ACC112 (cell line): Measurements from ENCODE around the gene AKAP8.
A peak's percentile ranks its signal among the peaks of the same experiment; 100 is the strongest.
"Not testable (repeated sequence)": the region's sequence is repeated elsewhere in the genome, so short reads cannot be mapped to it uniquely, and the experiment has no call there.

Source experiments
- H2AFZ ChIP-seq: fragments of 200-600 bp; sonication (generic); one replicate; pipeline ENCODE4 v1.6.0; 2017; ENCODE audit warnings: antibody characterized with exemption, low read length; ENCODE audit not compliant: unreplicated experiment
- H3K27ac ChIP-seq: fragments of 200-600 bp; sonication (generic); 2 replicates; pipeline ENCODE4 v1.5.1; 2014; ENCODE audit warnings: low read depth, mild to moderate bottlenecking, antibody characterized with exemption, low read length, moderate library complexity
- H3K27me3 ChIP-seq: fragments of 200-600 bp; sonication (generic); 2 replicates; pipeline ENCODE4 v1.6.1; 2014; ENCODE audit warnings: mild to moderate bottlenecking, antibody characterized with exemption, low read length, moderate library complexity, mixed read lengths; ENCODE audit not compliant: insufficient read depth
- H3K36me3 ChIP-seq: fragments of 200-600 bp; sonication (generic); 2 replicates; pipeline ENCODE4 v1.6.1; 2016; ENCODE audit warnings: mild to moderate bottlenecking, antibody characterized with exemption, low read length, moderate library complexity, mixed read lengths; ENCODE audit not compliant: insufficient read depth
- H3K4me1 ChIP-seq: fragments of 200-600 bp; sonication (generic); one replicate; pipeline ENCODE4 v1.6.1; 2016; ENCODE audit warnings: low read length, mixed read lengths; ENCODE audit not compliant: insufficient read depth, unreplicated experiment, control insufficient read depth
- H3K4me3 ChIP-seq: fragments of 200-600 bp; sonication (generic); 2 replicates; pipeline ENCODE4 v1.5.1; 2014; ENCODE audit warnings: mild to moderate bottlenecking, low read depth, low read length
- H3K79me2 ChIP-seq: fragments of 200-600 bp; sonication (generic); one replicate; pipeline ENCODE4 v1.6.0; 2016; ENCODE audit warnings: low read length; ENCODE audit not compliant: control insufficient read depth, unreplicated experiment, insufficient read depth

AKAP8 gene

GRCh38 chr19:15335992-15336391 is 43.6 kb downstream of the AKAP8 start:
- H3K36me3 ChIP-seq, H2AFZ ChIP-seq, H3K27ac ChIP-seq, H3K27me3 ChIP-seq, H3K4me3 ChIP-seq: not testable (repeated sequence)
- peaks cover 13% of the 10 kb centered on the region for H3K4me1 ChIP-seq
- peaks cover 54% of the 10 kb centered on the region for H3K79me2 ChIP-seq

- Histone ChIP-seq H3K4me1 (peaks cover 29% of the 10 kb centered on the region), H3K27me3 (no peaks in the 10 kb centered on the region), H3K4me3 (peak within 1 kb of the TSS; percentile 99), H2AFZ (no peak within 1 kb of the TSS), H3K27ac (peak within 1 kb of the TSS; percentile 91), H3K36me3 (no peaks in the 10 kb centered on the region), H3K79me2 (peaks cover 73% of the 10 kb centered on the region)
Measured at GRCh38 chr19:15332311-15332996, 47.1 kb downstream of the AKAP8 start, which contains the start of gene BRD4. Gene BRD4 (minus strand): TSS chr19:15332539. CDS start chr19:15273099, 59,440 bp downstream.

GRCh38 chr19:15331419-15332310 is 47.9 kb downstream of the AKAP8 start:
- no peaks in the 10 kb centered on the region for H3K27me3 ChIP-seq
- peak overlapping the region; percentile 76 for H3K4me3 ChIP-seq
- no peaks in the 10 kb centered on the region for H3K36me3 ChIP-seq
- no peak overlapping the region for H2AFZ ChIP-seq
- peak overlapping the region; percentile 91 for H3K27ac ChIP-seq
- H3K4me1 ChIP-seq = peaks cover 31% of the 10 kb centered on the region
- H3K79me2 ChIP-seq = peaks cover 78% of the 10 kb centered on the region

- Histone ChIP-seq H3K4me1 (peaks cover 28% of the 10 kb centered on the region), H3K36me3 (no peaks in the 10 kb centered on the region), H3K4me3 (peak overlapping the region; percentile 76), H2AFZ (no peak overlapping the region), H3K27ac (peak overlapping the region; percentile 91), H3K27me3 (no peaks in the 10 kb centered on the region), H3K79me2 (peaks cover 78% of the 10 kb centered on the region)
Measured at GRCh38 chr19:15330801-15331418, 48.7 kb downstream of the AKAP8 start.

- no peak overlapping the region for H3K27ac ChIP-seq
- no peak overlapping the region for H2AFZ ChIP-seq
- no peaks in the 10 kb centered on the region for H3K27me3 ChIP-seq
- H3K79me2 ChIP-seq = peaks cover 91% of the 10 kb centered on the region
- H3K4me3 ChIP-seq = no peak overlapping the region
- no peaks in the 10 kb centered on the region for H3K36me3 ChIP-seq
- H3K4me1 ChIP-seq = peaks cover 49% of the 10 kb centered on the region
Measured at GRCh38 chr19:15328312-15328711, 51.3 kb downstream of the AKAP8 start.

- Histone ChIP-seq H2AFZ (no peak overlapping the region), H3K27ac (no peak overlapping the region), H3K4me1 (peaks cover 60% of the 10 kb centered on the region), H3K4me3 (no peak overlapping the region), H3K79me2 (peaks cover 93% of the 10 kb centered on the region), H3K36me3 (no peaks in the 10 kb centered on the region), H3K27me3 (no peaks in the 10 kb centered on the region)
Measured at GRCh38 chr19:15324791-15325519, 54.6 kb downstream of the AKAP8 start.

- H3K4me1 ChIP-seq = peaks cover 65% of the 10 kb centered on the region
Measured at GRCh38 chr19:15323496-15324235, 55.9 kb downstream of the AKAP8 start.

GRCh38 chr19:15321739-15322138 is 57.8 kb downstream of the AKAP8 start:
- Histone ChIP-seq H3K36me3 (no peaks in the 10 kb centered on the region), H2AFZ (no peak overlapping the region), H3K27me3 (no peaks in the 10 kb centered on the region), H3K4me3 (peak overlapping the region; percentile 16; the same call in 1 of the 2 replicates), H3K27ac (peak overlapping the region; percentile 45; the same call in 1 of the 2 replicates), H3K79me2 (peaks cover 94% of the 10 kb centered on the region), H3K4me1 (peaks cover 69% of the 10 kb centered on the region)

More at GRCh38 chr19:15323496-15324235, 55.9 kb downstream of the AKAP8 start:
- Histone ChIP-seq H2AFZ (no peak overlapping the region), H3K27me3 (no peaks in the 10 kb centered on the region), H3K79me2 (peaks cover 93% of the 10 kb centered on the region), H3K4me3 (no peak overlapping the region), H3K27ac (no peak overlapping the region; the same call in 1 of the 2 replicates), H3K36me3 (no peaks in the 10 kb centered on the region)

- peaks cover 93% of the 10 kb centered on the region for H3K79me2 ChIP-seq
- H3K4me1 ChIP-seq = peaks cover 64% of the 10 kb centered on the region
- H3K4me3 ChIP-seq = no peak overlapping the region
- H3K27me3 ChIP-seq = no peaks in the 10 kb centered on the region
- no peaks in the 10 kb centered on the region for H3K36me3 ChIP-seq
- H2AFZ ChIP-seq = no peak overlapping the region
- peak overlapping the region; percentile 47; the same call in 1 of the 2 replicates for H3K27ac ChIP-seq
Measured at GRCh38 chr19:15320116-15320515, 59.5 kb downstream of the AKAP8 start.
